GM12872 (cell line): Measurements from ENCODE around the gene NISCH.

Source experiments
- CTCF ChIP-seq: IDR thresholded peaks from 3 replicates; pipeline ENCODE4 v1.5.1; 2011; ENCODE audit warnings: low read depth, mild to moderate bottlenecking, low read length, moderate library complexity; ENCODE audit not compliant: insufficient read depth

Gene NISCH

GRCh38 chr3:52536369-52537164 is 81.2 kb downstream of the NISCH start, which contains the start of gene UQCC5:
Gene UQCC5 (plus strand): TSS chr3:52536605. CDS start chr3:52536756, 151 bp downstream.
- TF ChIP-seq CTCF: no peak; the same call in 2 of the 3 replicates

- TF ChIP-seq CTCF: no peak; the same call in 2 of the 3 replicates
Measured at GRCh38 chr3:52537165-52537620, 81.8 kb downstream of the NISCH start.

- no peak for TF ChIP-seq CTCF
Measured at GRCh38 chr3:52537726-52538421, 82.5 kb downstream of the NISCH start.

GRCh38 chr3:52539010-52539653 is 83.7 kb downstream of the NISCH start:
- no peak for TF ChIP-seq CTCF

GRCh38 chr3:52541050-52541449 is 85.6 kb downstream of the NISCH start:
- no peak for TF ChIP-seq CTCF
